Astrocyte of the spinal cord (primary cell): Measurements from ENCODE around the gene TEN1.
A peak's percentile ranks its signal among the peaks of the same experiment; 100 is the strongest.

Source experiments
- DNase-seq: peaks from one replicate; pipeline ENCODE4 v3.0.0; 2011; ENCODE audit warnings: low read depth, low spot score
- H3K4me3 ChIP-seq: 2 replicates; pipeline ENCODE4 v1.5.1; 2011; ENCODE audit warnings: low read depth, mild to moderate bottlenecking, low read length, moderate library complexity
- CTCF ChIP-seq: IDR thresholded peaks from 2 replicates; pipeline ENCODE4 v1.5.1; 2012; ENCODE audit warnings: low read depth, mild to moderate bottlenecking, low read length, inconsistent platforms
- in situ Hi-C: cut with HindIII; loops from 2 replicates; pipeline ENCODE4 v1.10.0; 2017; ENCODE audit warnings: low sequenced_read_pairs

The TEN1 gene

GRCh38 chr17:76005263-76006149, 26.5 kb downstream of the TEN1 start:
- peak; percentile 65 for TF ChIP-seq CTCF
- in situ Hi-C loops, result no loop called here
- H3K4me3 ChIP-seq, result no peak overlapping the region
- peak; percentile 83 for DNase-seq

GRCh38 chr17:76007131-76007849, 28.2 kb downstream of the TEN1 start:
- in situ Hi-C loops, result no loop called here
- no peak for TF ChIP-seq CTCF
- no peak overlapping the region for H3K4me3 ChIP-seq
- no peak for DNase-seq

- in situ Hi-C loops, result no loop called here
- H3K4me3 ChIP-seq, result no peak overlapping the region
- no peak for DNase-seq
- TF ChIP-seq CTCF, result no peak
Observed at GRCh38 chr17:76007850-76008165, 28.8 kb downstream of the TEN1 start.

- no peak for DNase-seq
- in situ Hi-C loops, result no loop called here
- no peak overlapping the region for H3K4me3 ChIP-seq
- TF ChIP-seq CTCF, result no peak
Observed at GRCh38 chr17:76008208-76008607, 29.2 kb downstream of the TEN1 start.

GRCh38 chr17:76008630-76009425, 29.8 kb downstream of the TEN1 start:
- no peak for TF ChIP-seq CTCF
- no peak for DNase-seq
- H3K4me3 ChIP-seq, result no peak overlapping the region
- in situ Hi-C loops, result no loop called here

- DNase-seq, result no peak
- no peak for TF ChIP-seq CTCF
- H3K4me3 ChIP-seq, result no peak overlapping the region
- in situ Hi-C loops, result no loop called here
Observed at GRCh38 chr17:76009447-76009846, 30.4 kb downstream of the TEN1 start.
